ENCODE results near the gene PHF21B. TPM values are rescaled to one million over a fixed set of nuclear protein-coding genes. Genes with fewer than 3 reads are reported as not detected.

PHF21B gene
- polyA plus RNA-seq, 1 donor (not counting 4 experiments of a cell fraction or from before 2014, with no cell fraction given) = not detected

GRCh38 chr22:44926491-44927415, 83.1 kb downstream of the PHF21B start:
- Histone ChIP-seq H3K79me2 (ENCODE audit: control insufficient read depth, insufficient read depth, low read length) (no peaks in the 10 kb centered on the region), H3K4me3 (ENCODE audit: control insufficient read depth in 2 of 3, extremely low read depth in 1 of 3, insufficient read depth in 2 of 3, low read depth in 1 of 3, low read length in 3 of 3) (no peak overlapping the region), H3K9ac (ENCODE audit: control insufficient read depth, extremely low read depth, insufficient read depth, low read length) (no peak overlapping the region), H3K36me3 (ENCODE audit: control insufficient read depth in 2 of 2, extremely low read depth in 1 of 2, insufficient read depth in 2 of 2, low read length in 2 of 2) (no peaks in the 10 kb centered on the region), H3K9me1 (ENCODE audit: control insufficient read depth, extremely low read depth, insufficient read depth, low read length) (no peaks in the 10 kb centered on the region), H2AFZ (ENCODE audit: control insufficient read depth, low read length) (no peak overlapping the region), H3K9me3 (ENCODE audit: control insufficient read depth, low read depth, low read length) (no peaks in the 10 kb centered on the region), H3K4me1 (ENCODE audit: control insufficient read depth, extremely low read depth, insufficient read depth, low read length) (no peaks in the 10 kb centered on the region), H3K27ac (ENCODE audit: control insufficient read depth, insufficient read depth, low read length) (no peak overlapping the region), H4K20me1 (ENCODE audit: control insufficient read depth, extremely low read depth, insufficient read depth, low read length) (no peaks in the 10 kb centered on the region), H3K4me2 (ENCODE audit: control insufficient read depth, extremely low read depth, insufficient read depth, low read depth, low read length) (no peak overlapping the region), H3K27me3 (ENCODE audit: control insufficient read depth, extremely low read depth, insufficient read depth, low read length) (peaks cover 13% of the 10 kb centered on the region)
- TF ChIP-seq CTCF (optimal IDR thresholded peaks at IDR 0.05 in 1 of 3, IDR thresholded peaks at IDR 0.05 in 1 of 3, conservative IDR thresholded peaks at IDR 0.05 in 1 of 3; ENCODE audit: extremely low read depth in 1 of 3, insufficient read depth in 2 of 3, low read length in 3 of 3) (no peak), EZH2 (IDR thresholded peaks at IDR 0.05; ENCODE audit: low read length) (no peak)
- dilution Hi-C loops (cut with MboI; ENCODE audit: extremely low pct_ligation_motif_present, low sequenced_read_pairs) = no loop called here
- FAIRE-seq = no peak
- DNase-seq (ENCODE audit: low read depth, low spot score) = no peak

GRCh38 chr22:44926124-44926475, 83.7 kb downstream of the PHF21B start:
- no peak for DNase-seq (ENCODE audit: low read depth, low spot score)
- H3K9me1 ChIP-seq (ENCODE audit: control insufficient read depth, extremely low read depth, insufficient read depth, low read length) = no peaks in the 10 kb centered on the region
- no peak overlapping the region for H3K4me2 ChIP-seq (ENCODE audit: control insufficient read depth, extremely low read depth, insufficient read depth, low read depth, low read length)
- no peaks in the 10 kb centered on the region for H3K79me2 ChIP-seq (ENCODE audit: control insufficient read depth, insufficient read depth, low read length)
- H3K36me3 ChIP-seq (ENCODE audit: control insufficient read depth in 2 of 2, extremely low read depth in 1 of 2, insufficient read depth in 2 of 2, low read length in 2 of 2) = no peaks in the 10 kb centered on the region
- H2AFZ ChIP-seq (ENCODE audit: control insufficient read depth, low read length) = no peak overlapping the region
- no peaks in the 10 kb centered on the region for H4K20me1 ChIP-seq (ENCODE audit: control insufficient read depth, extremely low read depth, insufficient read depth, low read length)
- H3K9me3 ChIP-seq (ENCODE audit: control insufficient read depth, low read depth, low read length) = no peaks in the 10 kb centered on the region
- no peaks in the 10 kb centered on the region for H3K4me1 ChIP-seq (ENCODE audit: control insufficient read depth, extremely low read depth, insufficient read depth, low read length)
- dilution Hi-C loops (cut with MboI; ENCODE audit: extremely low pct_ligation_motif_present, low sequenced_read_pairs) = no loop called here
- no peak overlapping the region for H3K27ac ChIP-seq (ENCODE audit: control insufficient read depth, insufficient read depth, low read length)
- no peak for FAIRE-seq
- peaks cover 13% of the 10 kb centered on the region for H3K27me3 ChIP-seq (ENCODE audit: control insufficient read depth, extremely low read depth, insufficient read depth, low read length)
- no peak overlapping the region for H3K4me3 ChIP-seq (ENCODE audit: control insufficient read depth in 2 of 3, extremely low read depth in 1 of 3, insufficient read depth in 2 of 3, low read depth in 1 of 3, low read length in 3 of 3)
- no peak for TF ChIP-seq CTCF (optimal IDR thresholded peaks at IDR 0.05 in 1 of 3, IDR thresholded peaks at IDR 0.05 in 1 of 3, conservative IDR thresholded peaks at IDR 0.05 in 1 of 3; ENCODE audit: extremely low read depth in 1 of 3, insufficient read depth in 2 of 3, low read length in 3 of 3)
- TF ChIP-seq EZH2 (IDR thresholded peaks at IDR 0.05; ENCODE audit: low read length) = no peak
- H3K9ac ChIP-seq (ENCODE audit: control insufficient read depth, extremely low read depth, insufficient read depth, low read length) = no peak overlapping the region

Measured in keratinocyte (primary cell).